ENCODE data around the gene GRID2. TPM values are rescaled to one million over a fixed set of nuclear protein-coding genes. Genes with fewer than 3 reads are reported as not detected.
"Not testable (repeated sequence)": the region's sequence is repeated elsewhere in the genome, so short reads cannot be mapped to it uniquely, and the experiment has no call there.

Gene GRID2
- total RNA-seq, 1 donor from 2014 or later: not detected

- no peak for ATAC-seq
These were observed 908.5 kb downstream of the GRID2 start for GRCh38 chr4:93212250-93212649.

- ATAC-seq: no peak
These were observed 912.9 kb downstream of the GRID2 start for GRCh38 chr4:93216646-93217045.

GRCh38 chr4:93217431-93217830 is 913.7 kb downstream of the GRID2 start:
- no peak for ATAC-seq

DNA sequence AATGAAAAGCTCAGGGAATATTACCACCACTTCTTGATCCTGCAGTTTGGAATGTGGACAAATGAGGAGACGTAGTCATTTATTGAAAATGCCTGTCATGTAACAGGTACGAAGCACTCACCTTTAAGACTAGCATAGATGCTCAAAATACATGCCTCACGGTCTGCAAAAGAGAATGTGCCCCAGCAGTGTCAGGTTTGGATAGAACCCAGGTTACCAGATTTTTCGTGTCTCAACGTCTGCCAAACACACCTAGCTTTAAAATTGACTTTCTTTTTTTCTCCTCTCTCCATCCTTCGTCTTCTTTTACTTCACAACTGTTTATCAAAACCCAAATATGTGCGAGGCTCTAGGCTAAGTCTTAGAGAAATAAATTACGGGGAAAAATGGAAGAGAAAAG is 918.0 kb downstream of the GRID2 start:
- ATAC-seq: no peak

DNA sequence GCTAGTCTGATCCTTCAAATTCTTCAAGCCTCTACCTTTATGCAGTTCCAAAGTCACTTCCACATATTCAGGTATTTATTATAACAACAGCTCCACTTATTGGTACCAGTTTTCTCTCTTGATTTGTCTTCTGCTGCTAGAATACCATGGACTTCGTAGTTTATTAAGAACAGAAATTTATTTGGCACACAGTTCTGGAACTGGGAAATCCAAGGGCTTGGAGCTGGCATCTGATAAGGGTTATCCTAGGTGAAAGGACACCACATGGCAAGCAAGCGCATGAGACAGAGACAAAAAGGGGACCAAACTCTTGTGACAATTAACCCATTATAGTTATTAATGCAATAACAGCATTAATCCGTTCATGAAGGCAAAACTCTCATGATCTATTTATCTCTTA is 924.3 kb downstream of the GRID2 start:
- ATAC-seq: no peak

DNA sequence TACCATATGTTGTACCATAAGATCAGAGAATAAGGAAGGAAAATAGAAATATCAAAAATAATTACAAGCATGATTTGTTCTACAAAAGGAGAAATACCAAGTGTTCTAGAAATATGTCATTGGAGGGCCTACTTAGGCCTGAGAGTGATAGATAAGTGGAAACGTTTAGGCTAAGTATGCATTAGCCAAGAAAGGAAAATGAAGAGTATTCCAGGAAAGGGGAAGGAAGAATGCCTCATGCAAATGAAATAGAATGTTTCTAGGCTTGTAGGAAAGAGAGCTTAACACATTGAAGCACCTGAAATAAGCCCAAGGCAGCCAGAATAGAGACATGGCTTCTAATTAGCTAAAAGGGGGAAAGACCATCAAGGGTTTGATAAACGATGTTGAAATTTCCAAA is 929.1 kb downstream of the GRID2 start:
- no peak for ATAC-seq

GRCh38 chr4:93237521-93237920 is 933.8 kb downstream of the GRID2 start:
- no peak for ATAC-seq

DNA sequence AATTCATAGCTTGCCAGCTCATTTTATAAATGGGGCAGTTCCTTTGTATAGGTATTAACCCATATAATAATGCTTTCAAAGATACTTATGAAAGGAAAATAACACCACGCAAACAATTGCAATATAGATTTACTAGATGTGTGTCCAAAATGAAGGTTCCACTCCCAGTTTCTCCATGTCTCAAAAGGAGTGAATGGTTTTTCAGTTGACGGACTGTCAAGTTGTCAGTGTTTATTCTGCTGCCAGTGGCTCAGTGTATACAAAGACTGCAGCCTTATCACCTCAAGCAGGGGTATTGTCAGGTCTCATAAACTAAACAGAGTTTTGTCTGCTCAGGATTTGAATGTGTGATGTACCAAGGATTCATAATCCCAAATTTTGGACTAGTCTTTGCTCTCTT is 939.5 kb downstream of the GRID2 start:
- ATAC-seq: no peak

- ATAC-seq: no peak
These were observed 957.4 kb downstream of the GRID2 start for GRCh38 chr4:93261207-93261606.

GRCh38 chr4:93263166-93263565 is 959.4 kb downstream of the GRID2 start:
- no peak for ATAC-seq

DNA sequence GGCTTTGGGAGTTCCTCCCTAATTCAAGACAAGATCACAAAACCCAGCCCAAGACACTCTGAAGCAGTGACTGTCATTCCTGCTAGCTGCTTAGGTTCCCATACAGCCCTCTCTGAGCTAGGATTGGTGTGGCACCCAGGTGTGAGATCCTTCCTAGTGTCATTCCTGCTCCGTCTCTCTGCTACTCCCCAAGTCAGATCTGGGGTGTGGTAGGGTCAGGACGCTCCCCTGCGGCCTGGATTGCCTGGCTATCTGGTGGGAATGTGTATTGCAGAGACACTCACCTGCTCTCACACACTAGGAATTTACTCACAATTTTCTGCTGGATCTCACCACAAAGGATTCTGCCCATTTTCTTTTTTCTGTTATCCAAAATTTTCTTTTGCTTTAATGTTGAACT is 964.0 kb downstream of the GRID2 start:
- no peak for ATAC-seq

GRCh38 chr4:93285346-93285745 is 981.6 kb downstream of the GRID2 start:
- ATAC-seq: no peak

DNA sequence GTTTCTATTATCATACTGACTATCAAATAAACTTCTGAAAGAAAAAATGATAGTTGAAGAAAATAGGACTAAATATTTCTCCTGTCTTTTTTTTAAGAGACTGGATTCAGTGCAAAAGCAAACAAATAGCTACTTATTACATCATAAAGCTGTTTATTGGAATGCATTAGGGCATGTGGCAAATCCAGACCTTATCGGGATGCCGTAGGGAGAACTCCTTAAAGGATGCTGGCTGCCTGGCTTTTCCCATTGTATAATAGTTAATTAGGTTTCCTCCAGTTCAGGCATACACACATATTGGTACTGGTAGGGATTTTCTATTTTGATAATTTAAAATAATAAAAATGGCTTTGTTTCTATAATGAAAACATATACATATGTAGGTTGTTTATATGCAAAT is 985.5 kb downstream of the GRID2 start:
- ATAC-seq: no peak

DNA sequence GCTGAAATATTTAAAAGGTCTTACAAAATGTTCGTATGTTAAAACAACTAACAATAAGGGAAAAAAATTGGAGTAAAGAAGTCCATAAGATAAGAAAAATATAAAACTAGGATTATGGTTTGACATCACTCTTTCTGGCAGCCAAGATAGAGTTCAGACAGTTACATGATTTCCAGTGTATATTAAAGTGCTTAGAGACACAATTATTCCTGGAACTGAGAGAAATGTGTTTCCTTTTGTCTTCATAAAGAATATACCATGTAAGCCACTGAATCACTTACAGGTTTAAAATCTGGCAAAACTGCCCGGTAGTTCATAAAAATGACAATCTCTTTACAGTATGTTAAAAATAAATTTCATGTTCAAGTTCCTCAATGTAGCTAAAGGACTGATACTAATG is 986.1 kb downstream of the GRID2 start:
- no peak for ATAC-seq

GRCh38 chr4:93299118-93299517 is 995.4 kb downstream of the GRID2 start:
- no peak for ATAC-seq

GRCh38 chr4:93300780-93301555 is 997.2 kb downstream of the GRID2 start:
- ATAC-seq: not testable (repeated sequence)

- ATAC-seq: no peak
These were observed 998.5 kb downstream of the GRID2 start for GRCh38 chr4:93302310-93302709.

DNA sequence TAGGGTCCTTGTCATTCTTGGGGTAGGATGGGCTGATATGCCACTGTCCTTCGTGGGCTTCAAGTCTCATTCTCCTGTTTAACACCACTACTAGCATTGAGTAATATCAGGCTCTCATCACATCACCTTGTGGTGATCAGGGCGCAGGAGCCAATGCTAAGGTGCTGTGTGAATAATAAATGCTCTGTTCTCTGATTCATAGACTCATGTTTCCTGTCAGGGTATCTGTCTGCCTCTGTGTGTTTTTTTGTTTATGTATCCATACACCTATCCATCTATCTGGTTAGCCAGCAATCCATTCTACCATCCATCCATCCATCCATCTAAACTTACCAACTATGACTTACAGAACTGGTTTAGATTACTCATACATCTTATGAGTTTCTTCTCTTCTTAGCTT is 999.7 kb downstream of the GRID2 start:
- peak; percentile 52 for ATAC-seq

DNA sequence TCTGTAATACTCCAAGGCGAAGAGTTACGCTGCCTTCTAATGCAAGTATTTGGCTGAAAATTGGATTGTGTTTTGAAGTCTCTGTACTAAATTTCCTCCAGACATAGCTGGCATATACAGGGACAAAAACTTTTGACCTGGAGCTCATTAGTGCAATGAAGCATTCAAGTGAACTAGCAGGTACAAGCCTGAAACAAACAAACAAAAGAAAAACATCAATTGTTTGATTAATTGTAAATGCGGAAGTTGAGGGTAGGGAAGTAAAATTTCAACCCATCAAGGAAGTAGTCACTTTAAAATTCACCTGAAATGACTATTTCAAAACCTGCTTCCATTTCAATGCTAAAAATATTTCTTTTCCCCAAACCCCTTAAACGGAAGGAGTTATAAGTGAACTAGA is 1008.5 kb downstream of the GRID2 start:
- no peak for ATAC-seq

GRCh38 chr4:93313197-93313596 is 1009.4 kb downstream of the GRID2 start:
- ATAC-seq: peak; percentile 32

GRCh38 chr4:93317057-93317456 is 1013.3 kb downstream of the GRID2 start:
- no peak for ATAC-seq

DNA sequence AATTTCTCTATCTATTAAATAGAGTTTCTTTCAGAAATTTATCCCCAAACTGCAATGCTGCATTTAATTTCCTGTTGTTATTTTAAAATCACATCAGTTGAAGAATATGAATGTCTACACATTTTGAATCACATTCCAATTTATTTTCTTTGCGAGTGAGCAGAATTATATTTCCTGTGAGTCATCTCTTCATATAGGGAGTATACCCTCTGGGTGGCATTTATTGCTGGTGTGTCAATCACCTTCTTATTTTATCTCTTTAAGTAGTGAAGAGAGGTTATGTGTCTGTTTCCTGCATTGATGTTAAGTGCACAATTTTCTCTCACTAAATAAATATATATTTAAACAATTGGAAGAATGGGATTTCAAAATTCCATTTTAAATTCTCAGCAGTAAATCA is 1013.8 kb downstream of the GRID2 start:
- no peak for ATAC-seq

GRCh38 chr4:93319041-93319440 is 1015.3 kb downstream of the GRID2 start:
- no peak for ATAC-seq

DNA sequence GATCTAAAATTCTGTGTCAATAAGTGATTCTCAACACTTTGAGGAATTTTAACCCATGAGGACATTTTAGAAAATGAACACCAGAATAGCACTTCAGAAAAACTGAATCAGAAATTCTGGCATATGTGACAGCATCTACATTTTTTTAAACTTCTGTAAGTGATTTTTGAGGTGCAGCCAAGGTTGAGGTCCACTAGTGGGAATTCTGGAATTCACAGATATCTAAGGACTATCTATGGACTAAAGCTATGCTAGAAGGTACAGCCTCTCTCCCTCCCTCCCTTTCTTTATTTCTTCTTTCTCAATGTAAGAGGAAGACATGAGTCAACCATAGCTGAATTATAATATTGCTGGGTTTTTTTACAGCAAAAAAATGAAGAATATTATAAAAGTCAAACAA is 1016.6 kb downstream of the GRID2 start:
- ATAC-seq: no peak

DNA sequence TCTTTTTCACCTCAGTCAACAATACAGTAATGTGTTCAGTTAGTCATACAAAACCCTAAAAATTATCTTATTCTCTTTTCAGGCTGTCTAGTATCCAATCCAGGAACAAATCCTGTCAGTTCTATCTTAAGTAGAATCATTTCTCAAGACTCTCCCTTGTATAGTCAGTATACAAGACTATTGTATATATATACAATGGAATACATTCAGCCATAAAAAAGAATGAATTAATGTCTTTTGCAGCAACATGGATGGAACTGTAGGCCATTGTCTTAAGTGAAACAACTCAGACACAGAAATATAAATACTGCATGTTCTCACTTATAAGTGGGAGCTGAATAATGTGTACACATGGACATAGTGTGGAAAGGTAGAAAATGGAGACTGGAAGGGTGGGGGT is 1023.6 kb downstream of the GRID2 start:
- ATAC-seq: no peak

All from esophagus mucosa (tissue), 1 donor.